GM19468 (cell line): ENCODE results near the gene USP31.
"Not testable (repeated sequence)": the region's sequence is repeated elsewhere in the genome, so short reads cannot be mapped to it uniquely, and the experiment has no call there.

Source experiments
- ATAC-seq: cut with Tn5 transposase; IDR thresholded peaks from one replicate; pipeline ENCODE4 v1.9.1; 2021; ENCODE audit warnings: mild to moderate bottlenecking, moderate library complexity, moderate number of reproducible peaks; ENCODE audit not compliant: unreplicated experiment; ENCODE audit errors: extremely low read depth

USP31 gene

DNA sequence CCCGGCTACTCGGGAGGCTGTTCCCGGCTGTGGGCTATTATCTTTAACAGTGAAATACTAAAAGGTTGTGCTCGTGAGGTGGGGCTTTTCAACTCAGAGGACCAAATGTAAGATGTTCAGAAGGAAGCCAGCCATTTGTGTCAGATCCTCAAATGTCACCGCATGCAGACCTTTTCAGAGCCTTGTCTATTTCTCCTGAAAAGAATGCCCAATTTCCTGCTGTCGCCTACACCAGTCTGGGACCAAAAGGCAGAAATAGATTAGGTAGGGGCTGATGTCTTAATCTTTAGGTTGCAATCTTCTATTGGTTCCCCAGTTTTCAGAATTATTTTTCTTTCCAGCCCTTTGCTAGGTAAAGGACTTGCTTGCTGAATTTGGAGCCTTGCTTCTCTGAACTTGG, 8.9 kb upstream of the USP31 start:
- ATAC-seq: no peak

DNA sequence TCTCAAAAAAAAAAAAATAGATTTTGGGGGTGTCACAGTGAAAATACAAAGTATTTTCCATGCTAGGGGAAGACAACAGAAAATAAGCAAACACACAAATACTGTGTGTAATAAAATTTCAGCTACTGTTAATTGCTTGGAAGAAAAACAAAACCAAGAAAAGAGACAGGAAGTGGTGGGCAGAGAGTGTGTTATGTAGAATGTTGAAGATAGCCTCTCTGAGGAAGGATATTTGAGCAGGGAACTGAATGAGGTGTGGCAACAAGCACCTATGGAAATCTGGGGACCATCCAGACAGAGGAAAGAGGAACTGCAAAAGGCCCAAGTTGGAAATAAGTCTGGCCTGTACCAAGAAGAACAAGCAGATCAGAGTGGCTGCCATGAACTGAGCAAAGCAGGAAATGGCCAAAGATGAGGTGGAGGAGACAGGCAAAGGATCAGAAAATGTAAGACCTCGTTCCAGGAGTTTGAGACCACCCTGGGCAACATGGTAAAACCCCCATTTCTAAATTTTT, 7.8 kb upstream of the USP31 start:
- ATAC-seq: no peak

DNA sequence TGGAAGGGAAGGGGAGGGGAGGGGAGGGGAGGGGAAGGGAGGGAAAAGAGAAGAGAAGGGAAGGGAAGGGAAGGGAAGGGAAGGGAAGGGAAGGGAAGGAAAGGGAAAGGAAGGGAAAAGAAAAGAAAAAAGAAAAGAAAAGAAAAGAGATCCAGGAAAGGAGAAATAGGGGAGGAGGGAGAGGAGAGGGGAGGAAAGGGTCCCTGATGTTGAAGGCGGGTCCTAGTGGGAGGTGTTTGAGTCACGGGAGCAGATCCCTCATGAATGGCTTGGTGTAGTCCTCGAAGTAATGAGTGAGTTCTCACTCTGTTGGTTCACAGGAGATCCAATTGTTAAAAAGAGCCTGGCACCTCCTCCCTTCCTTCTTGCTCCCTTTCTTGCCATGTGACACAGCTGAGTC, 6.9 kb upstream of the USP31 start:
- ATAC-seq: no peak

DNA sequence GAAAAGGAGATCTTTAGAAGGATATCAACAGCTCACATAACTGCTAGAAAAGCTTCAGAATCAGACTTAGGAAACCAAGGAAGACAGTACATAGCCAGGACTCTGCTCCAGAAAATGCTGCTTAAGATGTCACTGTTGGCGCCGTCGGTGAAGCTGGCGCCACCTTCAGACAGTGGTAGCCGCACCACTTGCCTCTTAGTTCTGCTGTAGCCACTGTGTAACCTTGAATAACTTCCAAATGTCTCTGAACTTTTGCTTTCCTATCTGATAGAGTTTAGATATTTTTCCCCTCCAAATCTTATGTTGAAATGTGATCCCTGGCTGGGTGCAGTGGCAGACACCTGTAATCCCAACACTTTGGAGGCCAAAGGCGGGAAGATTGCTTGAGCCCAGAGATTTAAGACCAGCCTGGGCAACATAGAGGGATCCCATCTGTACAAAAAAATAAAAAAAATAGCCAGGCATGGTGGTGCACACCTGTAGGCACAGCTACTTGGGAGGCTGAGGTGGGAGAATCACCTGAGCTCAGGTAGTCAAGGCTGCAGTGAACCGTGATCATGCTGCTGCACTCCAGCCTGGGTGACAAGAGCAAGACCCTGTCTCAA, 6.3 kb upstream of the USP31 start:
- no peak for ATAC-seq

DNA sequence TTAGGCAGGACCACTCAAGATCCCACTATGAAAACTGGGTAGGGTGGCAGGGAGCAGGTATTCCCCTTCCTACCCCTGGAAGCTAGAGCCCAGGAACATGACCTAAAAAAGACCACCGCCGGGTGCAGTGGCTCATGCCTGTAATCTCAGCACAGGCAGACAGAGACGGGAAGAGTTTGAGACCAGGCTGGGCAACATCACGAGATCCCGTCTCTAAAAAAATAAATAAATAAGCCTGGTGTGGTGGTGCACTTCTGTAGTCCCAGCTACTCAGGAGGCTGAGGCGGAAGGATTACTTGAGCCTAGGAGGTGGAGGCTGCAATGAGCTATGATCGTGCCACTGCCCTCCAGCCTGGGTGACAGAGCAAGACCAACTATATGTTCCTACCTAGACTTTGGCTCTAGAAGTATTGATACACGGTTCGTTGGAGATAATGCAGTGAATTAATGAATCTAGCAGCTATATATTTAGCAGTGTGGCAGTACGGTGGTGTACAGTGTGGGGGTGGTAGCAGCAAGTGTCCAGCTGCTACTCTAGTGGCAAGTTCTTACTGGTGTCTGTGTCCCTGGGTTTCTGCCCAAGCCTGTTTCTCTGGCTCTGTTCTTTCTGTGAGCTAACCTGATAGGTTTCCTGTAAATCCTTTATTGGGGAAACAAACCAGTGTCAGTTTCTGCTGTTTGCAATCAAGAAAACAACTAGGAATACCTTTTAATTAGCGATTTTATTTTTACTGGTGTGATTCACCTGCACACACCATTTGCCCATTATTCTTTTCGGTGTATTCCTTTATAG, 3.3 kb upstream of the USP31 start:
- ATAC-seq: no peak

DNA sequence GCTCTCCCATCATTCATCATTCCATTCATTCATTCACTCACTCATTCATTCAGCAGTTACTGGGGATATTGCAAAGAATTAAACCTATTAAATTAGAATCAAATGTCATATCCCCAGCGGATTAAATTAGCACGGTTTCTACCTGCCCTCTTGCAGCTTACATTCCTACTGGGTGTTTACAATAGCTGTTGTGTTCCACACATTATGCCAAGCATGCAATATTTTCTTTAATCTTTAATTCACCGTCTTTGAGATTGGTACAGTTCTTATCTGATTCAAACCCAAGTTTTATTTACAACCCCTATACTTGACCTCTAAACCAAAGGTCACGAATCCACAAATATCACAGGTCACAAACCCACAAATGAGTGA, 727 bp upstream of the USP31 start:
- no peak for ATAC-seq

DNA sequence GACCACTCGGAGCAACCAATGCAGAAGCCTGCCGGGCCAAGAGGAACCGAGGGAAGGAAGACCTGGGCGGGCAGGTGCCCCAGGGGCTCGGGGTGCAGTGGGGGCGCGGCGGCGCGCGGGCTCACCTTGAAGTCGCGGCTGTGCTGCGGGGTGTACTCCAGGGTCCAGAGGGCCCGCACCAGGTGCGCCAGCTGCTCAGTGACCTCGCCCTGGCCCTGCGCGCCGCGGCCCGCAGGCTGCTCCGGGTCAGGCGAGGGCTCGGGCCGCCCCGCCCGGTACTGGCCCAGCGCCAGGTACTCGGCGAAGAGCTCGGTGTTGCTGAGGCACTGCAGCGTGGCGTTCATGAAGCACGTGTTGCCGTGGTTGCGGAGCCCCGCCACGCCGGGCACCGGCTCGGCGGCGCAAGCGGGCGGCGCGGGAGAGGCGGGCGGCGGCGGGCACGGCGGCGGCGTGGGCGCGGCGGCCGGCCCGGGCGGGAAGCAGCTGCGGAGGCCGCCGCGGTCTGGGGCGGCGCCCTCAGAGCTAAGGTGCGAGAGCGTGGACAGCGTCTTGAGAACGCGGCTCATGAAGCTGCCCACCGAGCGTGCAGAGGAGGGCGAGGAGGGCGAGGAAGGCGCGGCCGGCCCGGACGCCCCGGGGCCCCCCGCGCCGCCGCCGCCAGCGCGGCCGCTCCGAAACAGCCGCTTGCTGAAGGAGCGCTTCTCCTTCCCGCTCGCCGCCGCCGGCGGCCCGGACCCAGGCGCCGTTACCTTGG, 562 bp downstream of the USP31 start:
- peak; percentile 20 for ATAC-seq

DNA sequence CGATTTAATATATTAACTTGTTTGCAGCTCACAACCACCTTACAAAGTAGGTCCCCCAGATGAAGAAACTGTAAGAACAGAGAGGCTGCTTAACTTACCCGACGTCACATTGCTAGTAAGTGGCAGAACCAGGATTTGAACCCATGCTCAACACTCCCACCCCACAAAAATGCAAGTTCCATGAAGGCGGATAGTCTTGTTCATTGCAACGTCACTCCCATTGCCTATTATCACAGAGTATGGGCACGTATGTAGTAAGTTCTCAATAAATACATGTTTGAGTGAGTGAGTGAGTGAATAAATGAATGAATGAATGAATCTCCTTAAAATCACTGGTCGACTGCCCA, 1.1 kb downstream of the USP31 start:
- no peak for ATAC-seq

DNA sequence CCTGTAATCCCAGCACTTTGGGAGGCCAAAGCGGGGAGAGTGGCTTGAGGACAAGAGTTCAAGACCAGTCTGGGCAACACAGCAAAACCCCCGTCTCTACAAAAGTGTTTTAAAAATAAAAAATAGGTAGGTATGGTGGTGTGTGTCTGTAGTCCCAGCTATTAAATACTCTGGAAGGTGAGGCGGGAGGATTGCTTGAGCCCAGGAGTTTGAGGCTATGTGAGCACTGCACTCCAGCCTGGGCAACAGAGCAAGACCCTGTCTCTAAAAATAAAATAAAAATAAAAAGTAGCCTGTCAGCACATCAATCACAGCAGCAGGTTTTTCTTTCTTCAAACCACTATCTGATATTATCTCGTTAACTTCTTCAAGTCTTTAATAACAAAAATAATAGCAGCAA, 1.6 kb downstream of the USP31 start:
- ATAC-seq: no peak

DNA sequence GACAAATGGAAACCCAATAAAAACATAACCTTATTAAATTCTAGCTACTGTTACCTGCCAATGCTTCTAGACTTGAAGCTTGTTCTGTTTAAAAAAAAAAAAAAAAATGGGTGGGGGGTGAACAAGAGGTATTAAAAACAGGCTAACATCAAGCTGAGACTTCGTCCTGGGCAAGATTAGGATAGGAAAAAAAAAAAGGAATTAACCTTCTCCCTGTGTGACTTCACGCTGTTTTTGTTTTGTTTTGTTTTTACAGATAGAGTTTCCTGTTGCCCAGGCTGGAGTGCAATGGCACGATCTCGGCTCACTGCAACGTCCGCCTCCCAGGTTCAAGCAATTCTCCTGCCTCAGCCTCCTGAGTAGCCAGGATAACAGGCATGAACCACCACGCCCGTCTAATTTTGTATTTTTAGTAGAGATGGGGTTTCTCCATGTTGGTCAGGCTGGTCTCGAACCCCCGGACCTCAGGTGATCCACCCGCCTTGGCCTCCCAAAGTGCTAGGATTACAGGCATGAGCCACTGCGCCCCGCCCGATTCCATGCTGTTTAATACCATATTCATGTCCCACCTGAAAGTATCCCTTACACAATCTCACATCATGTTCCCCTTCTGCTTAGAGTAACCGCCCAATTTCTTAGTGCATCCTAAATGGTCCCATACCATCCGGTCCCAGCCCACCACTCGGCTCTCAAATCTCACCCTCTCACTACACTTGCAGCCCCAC, 2.2 kb downstream of the USP31 start:
- no peak for ATAC-seq

DNA sequence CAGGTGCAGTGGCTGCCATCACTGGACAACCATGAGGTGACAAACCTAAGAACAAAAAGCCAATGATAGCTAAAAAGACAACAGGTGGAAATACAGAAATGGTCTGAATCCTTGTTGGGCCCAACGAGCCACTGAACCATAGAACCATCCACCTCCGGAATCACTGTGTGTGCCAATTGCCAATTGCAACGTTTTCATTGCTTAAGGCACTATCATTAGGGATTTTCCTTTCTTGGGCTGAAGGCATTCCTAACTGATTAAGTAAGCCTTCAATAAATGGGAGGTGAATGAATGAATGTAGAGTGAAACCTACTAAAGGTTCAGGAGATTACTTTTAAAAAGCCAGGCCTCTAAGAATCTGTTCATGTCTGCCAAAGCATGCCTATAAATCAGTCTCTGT, 3.6 kb downstream of the USP31 start:
- no peak for ATAC-seq

DNA sequence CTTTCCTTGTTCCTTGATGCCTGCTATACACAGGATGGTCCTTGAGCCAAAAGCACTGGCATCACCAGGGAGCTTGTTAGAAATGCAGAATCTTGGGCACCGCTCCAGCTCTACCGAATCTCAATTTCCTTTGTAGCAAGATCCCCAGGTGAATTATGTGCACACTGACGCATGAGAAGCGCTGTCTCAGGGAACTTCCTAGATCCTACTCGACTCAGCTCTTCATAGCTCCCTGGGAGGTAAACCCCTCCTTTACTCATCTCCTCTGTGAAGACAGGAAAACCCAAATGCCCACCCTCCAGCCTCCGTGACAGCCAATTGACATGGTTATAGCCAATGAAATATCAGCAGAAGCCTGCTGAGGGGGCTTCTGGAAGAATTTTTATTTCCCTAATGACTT, 4.1 kb downstream of the USP31 start:
- ATAC-seq: no peak

DNA sequence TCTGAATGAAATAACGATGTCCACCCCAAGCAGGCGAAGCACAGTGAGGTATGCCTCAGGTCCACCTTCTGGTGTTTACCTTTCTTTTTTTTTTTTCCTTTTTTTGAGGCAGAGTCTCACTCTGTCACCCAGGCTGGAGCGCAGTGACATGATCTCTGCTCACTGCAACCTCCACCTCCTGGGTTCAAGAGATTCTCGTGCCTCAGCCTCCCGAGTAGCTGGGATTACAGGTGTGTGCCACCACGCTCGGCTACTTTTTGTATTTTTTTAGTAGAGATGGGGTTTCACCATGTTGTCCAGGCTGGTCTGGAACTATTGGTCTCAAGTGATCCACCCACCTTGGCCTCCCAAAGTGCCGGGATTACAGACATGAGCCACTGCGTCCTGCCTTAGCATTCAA, 4.9 kb downstream of the USP31 start:
- ATAC-seq: not testable (repeated sequence)

DNA sequence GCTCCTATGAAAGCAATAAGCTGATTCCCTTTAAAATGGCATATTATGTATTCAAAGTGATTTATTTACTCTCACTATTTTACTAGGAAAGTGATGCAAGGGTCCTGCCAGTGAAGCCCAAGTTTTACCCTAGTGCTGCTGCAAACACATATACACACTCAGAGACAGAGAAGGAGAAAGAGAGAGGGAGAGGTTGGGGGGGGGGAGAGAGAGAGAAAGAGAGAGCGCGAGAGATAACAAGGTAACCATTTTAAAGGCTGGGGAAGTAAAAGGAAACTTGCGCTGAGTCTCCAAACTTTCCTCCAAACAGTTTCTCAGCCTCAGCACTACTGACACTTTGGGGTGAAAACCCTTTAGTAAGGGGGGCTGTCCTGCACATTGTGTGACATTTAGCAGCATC, 5.9 kb downstream of the USP31 start:
- ATAC-seq: no peak

DNA sequence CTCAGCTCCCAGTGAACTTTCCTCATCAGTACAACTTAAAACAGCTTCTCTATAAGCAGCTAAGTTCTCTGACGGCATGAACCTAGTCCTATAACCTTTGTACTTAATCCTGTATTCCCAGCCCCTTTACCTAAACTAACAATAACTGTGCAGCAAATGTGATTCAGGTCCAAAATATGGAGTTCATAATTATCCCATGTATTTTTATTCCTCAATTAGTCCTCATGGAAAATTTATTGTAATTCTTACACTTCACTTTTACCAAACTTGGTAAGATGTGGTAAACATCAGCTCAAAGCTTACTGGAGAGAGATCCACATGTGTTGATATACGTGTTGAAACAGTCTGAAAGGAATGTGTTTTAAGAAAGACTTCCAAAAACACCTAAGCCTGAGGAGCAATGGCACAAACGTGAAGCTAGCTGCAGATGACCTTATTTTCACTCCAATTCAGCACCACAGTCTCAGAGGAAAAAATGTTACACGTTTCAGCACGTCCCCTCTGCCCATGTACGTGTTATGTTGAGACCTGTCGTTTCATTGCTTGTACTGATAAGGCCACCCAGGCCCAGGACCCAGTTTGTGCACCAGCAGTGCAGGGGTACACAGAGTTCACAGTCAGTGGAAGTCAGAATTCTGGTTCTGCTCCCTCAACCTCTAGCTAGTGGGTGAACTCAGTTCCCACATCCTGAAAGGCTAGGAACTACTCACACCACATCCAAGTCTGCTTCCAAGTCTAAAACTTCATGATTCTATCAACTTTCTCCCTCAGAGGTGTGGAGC, 7.1 kb downstream of the USP31 start:
- ATAC-seq: no peak

DNA sequence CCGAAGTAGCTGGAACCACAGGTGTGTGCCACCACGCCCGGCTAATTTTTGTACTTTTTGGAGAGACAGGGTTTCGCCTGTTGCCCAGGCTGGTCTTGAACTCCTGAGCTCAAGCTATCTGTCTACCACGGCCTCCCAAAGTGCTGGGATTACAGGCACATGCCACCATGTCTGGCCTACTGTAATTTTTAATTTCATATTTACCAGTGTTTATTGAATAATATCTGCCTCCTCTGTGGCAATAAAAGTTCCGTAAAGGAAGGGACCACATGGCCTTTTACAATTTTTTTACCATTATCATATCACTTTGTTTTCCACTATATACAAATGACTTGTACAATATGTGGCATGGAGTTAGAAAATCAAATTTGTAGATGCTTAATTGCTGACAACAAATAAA, 7.8 kb downstream of the USP31 start:
- ATAC-seq: no peak

DNA sequence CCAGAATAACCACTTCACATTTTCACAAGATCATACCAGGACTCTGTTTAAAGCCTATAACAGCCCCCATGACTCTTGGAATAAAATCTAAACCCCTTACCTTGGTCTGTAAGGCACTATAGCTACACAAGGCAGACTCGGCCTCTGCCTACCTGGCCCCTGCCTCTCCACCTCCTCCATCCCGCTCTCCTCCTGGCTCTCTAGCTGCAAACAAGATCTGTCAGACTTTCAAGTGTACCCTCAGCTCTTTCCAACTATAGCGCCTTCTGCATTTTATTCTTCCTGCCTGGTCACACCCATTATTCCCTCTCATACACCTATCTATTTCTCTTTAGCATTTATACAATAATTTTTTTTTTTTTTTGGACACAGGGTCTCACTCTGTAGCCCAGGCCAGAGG, 8.2 kb downstream of the USP31 start:
- no peak for ATAC-seq

DNA sequence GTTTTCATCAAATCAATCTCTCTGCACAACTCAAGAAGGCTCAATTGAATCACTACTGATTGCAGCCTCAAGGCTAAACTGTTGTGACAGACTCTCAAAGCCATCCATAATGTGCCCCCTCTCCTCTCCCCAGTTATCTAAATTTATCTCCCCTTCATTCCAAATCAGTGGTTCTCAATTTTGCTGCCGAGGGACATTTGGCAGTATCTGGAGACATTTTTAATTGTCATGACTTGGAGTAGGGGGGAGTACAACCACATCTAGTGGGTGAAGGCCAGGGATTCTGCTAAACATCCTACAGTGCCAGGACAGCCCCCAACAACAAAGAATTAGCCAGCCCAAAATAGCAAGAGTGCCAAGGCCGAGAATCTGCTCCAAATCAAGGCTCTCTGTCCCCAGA, 9.1 kb downstream of the USP31 start:
- no peak for ATAC-seq

DNA sequence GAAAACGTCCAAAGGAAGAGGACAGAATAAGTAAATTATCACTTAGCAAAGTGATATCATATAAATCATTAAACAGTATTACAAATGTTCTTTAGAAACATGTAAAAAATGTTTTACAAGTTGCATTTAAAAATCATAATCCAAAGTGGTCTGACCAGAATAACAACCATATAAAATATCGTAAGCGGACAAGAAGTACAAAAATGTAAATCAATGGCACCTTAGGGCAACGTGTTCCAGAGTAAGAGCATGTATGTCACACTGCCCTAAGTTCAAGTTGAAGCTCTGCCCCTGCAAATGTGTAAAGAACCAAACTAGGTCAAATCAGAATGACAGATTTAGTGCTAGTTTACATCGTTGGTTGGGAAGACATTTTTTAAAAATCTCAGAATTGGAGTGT, 11.4 kb downstream of the USP31 start:
- no peak for ATAC-seq

DNA sequence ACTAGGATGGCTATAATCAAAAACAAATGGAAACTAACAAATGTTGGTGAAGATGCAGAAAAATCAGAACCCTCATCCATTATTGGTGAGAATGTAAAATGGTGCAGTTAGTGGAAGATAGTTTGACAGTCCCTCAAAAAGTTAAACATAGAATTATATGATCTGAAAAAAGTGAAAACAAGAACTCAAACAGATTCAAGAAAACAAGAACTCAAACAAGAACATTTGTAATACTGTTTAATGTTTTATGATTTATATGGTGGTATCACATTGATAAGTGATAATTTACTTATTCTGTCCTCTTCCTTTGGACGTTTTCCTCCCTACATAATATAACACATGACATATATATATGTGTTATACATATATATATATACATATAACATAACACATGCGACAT, 12.0 kb downstream of the USP31 start:
- no peak for ATAC-seq
